ENCODE measurements around the gene PLPP2.
"Not testable (repeated sequence)": the region's sequence is repeated elsewhere in the genome, so short reads cannot be mapped to it uniquely, and the experiment has no call there.

The PLPP2 gene

GRCh38 chr19:271856-272255 is 19.3 kb downstream of the PLPP2 start:
- DNase-seq (ENCODE audit: low spot score) = no peak

- not testable (repeated sequence) for DNase-seq (ENCODE audit: low spot score)
Measured at GRCh38 chr19:270766-271318, 20.4 kb downstream of the PLPP2 start.

GRCh38 chr19:269241-269640 is 22.0 kb downstream of the PLPP2 start:
- no peak for DNase-seq (ENCODE audit: low spot score)

- no peak for DNase-seq (ENCODE audit: low spot score)
Measured at GRCh38 chr19:262125-262524, 29.1 kb downstream of the PLPP2 start.

GRCh38 chr19:256804-257203 is 34.4 kb downstream of the PLPP2 start:
- DNase-seq (ENCODE audit: low spot score) = not testable (repeated sequence)

GRCh38 chr19:252421-253186 is 38.6 kb downstream of the PLPP2 start:
- DNase-seq (ENCODE audit: low spot score) = not testable (repeated sequence)

- DNase-seq (ENCODE audit: low spot score) = no peak
Measured at GRCh38 chr19:246551-246950, 44.7 kb downstream of the PLPP2 start.

GRCh38 chr19:245900-246299 is 45.3 kb downstream of the PLPP2 start:
- not testable (repeated sequence) for DNase-seq (ENCODE audit: low spot score)

GRCh38 chr19:245457-245856 is 45.7 kb downstream of the PLPP2 start:
- no peak for DNase-seq (ENCODE audit: low spot score)
